GM19240 (cell line): ENCODE data around the gene DCAF15.

Experiments
- DNase-seq: peaks from one replicate; pipeline ENCODE4 v3.0.0; 2011; ENCODE audit warnings: low spot score; ENCODE audit not compliant: insufficient read length

The DCAF15 gene

DNA sequence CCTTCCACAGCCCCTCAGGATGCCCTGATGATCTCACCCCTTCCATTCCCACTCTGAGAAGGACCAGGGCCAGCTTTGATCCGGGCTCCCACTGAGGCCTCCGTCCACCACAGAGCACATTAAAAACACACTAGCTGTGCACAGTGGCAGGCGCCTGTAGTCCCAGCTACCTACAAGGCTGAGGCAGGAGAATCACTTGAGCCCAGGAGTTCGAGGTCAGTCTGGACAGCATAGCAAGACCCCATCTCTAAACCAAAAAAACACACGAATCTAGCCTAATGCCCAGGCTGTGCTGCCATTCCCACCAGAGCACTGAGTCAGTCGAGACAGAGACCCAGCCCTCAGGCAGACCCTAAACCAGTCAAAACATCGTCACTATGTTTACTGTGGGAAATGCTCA lies 39.7 kb downstream of the DCAF15 start:
- peak; percentile 1 for DNase-seq

DNA sequence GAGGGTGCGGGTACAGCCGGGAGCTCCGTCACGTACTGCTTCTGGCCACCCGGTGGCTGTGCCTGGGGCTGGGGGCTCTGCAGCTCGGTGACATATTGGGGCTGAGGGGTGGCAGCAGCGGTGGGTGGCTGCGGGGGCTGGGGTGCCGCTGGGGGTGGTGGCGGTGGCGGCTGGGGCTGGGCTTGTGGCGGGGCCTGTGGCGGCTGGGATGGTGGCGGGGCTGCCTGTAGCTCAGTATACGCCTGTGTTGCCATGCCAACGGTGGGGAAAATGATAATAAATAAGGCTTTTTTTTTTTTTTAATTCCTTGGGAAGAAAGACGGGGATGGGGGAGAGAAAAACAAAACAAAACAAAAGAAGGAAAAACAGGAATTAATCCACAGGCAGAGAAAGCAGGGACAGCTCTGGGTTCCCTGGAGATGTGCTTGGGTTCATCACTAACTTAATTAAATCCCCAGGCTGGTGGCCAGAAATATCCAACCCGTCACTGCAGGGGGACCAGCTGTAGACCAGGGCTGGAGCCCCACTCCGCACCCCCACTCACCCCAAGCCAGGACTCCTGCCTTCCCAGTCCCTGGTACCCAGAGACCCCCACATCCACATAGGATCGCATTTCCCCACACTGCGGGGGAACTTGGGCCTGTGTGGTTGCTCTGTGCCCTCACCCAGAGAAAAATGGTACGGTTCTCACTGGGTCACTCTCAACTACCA lies 41.4 kb downstream of the DCAF15 start:
- DNase-seq = no peak

DNA sequence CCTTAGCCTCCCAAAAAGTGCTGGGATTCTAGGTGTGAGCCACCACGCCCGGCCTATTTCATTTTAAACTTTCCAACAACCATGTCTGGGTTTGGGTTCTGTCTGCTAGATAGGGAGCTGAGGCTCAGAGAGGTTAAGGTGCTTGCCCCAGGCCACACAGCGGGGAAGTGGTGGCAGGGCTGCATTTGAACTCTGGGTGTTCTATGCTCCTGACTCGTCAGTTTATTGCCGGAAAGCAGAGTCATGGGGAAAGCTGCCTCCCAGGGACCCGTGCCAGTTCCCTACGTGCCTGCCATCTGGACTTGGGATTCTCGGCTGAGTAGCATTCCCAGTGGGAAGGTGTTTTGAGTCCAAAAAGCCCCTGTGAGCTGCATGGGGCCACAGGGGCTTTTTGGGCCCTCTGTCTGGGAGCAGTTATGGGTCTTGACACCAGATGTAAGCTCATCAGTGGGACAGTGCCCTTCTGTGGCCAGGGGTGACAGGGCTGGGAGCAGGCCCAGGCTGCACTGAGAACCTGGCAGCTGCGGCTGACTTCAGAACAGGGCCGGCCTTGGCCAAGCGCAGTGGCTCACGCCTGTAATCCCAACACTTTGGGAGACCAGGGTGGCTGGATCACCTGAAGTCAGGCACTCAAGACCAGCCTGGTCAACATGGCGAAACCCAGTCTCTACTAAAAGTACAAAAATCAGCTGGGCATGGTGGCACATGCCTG lies 42.9 kb downstream of the DCAF15 start:
- no peak for DNase-seq

DNA sequence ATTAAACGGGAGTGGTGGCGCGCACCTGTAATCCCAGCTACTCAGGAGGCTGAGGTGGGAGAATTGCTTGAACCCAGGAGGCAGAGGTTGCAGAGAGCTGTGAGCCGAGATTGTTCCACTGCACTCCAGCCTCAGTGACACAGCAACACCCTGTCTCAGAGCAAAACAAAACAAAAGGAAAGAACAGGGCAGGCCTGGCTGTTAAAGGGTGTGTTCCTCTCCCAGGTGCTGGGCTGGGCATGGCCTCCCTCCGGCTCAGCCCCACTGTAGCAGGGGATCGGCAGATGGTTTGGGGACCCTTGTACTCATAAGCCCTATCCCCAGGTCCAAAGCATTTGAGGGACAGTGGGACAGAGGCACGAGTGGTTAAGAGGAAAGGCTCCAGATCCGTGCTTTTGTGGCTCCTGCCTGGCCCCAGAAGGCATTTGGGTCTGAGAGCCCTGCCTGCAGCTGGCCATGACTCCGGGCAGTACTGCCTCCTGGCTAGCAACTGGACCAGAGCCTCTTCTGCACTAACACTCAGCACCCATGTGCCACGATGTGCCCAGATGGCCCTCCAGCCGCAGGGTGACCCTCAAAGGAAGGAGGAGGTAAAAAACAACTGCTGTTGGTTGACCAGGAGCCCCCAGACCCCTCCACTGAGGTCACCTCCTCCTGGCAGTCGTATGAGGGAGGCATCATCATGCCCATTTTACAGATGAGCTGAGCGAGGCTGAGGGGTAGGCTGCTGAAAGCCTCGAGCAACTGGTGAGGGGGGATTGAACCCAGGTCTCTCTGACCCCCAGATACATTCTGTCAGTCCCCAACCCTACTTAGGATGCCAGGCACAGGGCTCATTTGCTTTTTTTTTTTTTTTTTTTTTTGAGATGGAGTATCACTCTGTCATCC lies 43.8 kb downstream of the DCAF15 start:
- DNase-seq = no peak

DNA sequence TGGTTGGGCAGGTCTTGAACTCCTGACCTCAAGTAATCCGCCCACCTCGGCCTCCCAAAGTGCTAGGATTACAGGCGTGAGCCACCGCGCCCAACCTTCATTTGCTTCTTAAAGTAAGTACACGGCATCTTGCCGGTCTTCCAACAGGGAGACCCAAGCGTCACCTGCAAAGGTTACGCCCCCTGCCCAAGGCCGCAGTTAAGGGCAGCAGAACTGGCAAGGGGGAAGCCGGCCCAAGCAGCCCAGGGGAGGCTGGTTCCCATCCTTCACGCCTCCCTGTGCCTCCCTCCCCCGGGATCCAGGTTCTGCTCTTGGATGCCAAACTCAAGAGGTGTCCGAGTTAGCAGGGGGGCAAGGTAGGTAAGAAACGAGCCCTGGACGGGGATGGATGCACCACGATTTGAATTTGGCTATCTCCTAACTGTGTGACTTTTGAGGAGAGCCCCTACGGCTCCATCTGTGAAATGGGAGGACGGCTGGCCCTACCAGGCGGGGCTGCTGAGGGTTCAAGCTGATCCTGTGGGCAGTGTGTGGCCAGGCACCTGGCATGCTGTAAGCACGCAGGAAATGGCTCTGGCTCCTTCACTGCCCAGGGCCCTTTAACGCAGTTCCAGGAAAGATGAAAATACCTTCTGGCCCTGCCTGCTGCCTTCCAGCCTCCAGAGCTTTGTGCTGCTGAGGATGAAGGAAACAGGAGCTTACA lies 44.8 kb downstream of the DCAF15 start:
- DNase-seq = no peak

DNA sequence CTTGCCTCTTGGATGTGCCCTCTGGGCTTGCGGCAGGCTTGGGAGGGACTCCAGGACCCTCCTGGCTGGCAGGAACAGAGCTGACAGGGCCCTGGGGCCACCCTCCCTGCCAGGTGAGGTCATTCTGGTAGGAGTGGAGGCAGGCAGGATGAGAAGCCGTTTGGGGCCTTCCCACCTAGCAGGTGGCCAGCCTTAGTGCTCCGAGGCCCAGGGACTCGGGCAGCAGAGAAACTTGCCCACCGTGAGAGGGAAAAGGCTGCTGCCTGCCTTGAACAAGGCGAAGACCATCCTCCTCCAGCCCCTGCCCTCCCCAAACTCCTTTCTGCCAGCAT lies 45.3 kb downstream of the DCAF15 start:
- no peak for DNase-seq

DNA sequence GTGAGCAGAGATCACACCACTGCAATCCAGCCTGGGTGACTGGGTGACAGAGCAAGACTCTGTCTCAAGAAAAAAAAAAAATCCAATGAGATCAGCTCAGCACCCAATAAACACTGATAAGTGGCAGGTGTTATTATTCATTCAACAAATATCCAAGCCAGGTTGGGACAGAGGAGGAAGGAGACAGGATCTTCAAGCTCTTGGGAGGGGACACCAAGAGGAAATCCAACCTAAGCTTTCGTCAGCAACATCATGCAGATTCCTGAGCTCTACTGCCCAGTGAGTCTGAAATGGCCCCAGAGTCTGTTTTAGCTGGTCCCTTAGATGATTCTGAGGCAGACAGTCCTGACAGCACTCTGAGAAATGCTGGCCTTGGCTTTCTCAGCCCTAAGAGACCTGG lies 46.1 kb downstream of the DCAF15 start:
- no peak for DNase-seq

DNA sequence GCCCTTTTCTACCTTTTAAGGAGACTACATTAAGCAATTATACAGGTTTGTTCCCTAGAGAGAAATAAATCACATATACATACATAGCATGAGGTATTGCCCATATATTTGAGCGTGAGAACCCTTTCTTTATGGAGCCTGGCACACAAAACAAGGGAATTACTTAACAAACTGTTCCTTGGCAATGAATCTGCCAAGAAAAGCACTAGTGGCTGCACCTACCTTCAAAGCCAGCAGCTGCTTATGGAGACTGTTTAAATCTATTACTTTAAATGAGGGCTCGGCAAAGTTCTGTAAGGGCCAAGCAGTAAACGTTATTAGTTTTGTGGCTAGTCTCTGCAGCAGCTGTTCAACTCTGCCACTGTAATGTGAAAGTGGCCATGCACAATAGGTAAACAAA lies 46.8 kb downstream of the DCAF15 start:
- DNase-seq = no peak

DNA sequence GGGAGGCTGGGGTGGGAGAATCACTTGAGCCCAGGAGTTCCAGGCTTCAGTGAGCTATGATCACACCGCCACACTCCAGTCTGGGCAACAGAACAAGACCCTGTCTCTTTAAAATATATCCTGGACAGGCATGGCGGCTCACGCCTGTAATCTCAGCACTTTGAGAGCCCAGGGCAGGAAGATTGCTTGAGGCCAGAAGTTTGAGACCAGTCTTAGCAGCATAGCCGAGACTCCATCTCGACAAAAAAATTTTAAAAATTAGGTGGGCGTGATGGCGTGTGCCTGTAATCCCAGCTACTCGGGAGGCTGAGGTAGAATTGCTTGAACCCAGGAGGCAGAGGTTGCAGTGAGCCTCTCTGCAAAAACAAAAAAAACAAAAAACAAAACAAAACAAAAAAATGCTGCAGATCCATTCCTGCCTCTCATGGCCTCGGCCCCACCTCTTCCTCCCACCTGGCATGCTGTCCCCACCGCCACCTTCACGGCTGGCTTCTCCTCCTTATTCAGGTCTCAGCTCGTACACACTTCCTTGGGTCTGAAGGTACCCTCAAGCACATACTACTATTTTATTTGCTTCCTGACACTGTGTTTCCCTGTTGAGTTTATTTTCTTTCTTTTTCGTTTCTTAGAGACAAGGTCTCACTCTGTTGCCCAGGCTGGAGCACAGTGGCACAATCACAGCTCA lies 48.5 kb downstream of the DCAF15 start:
- DNase-seq = no peak

DNA sequence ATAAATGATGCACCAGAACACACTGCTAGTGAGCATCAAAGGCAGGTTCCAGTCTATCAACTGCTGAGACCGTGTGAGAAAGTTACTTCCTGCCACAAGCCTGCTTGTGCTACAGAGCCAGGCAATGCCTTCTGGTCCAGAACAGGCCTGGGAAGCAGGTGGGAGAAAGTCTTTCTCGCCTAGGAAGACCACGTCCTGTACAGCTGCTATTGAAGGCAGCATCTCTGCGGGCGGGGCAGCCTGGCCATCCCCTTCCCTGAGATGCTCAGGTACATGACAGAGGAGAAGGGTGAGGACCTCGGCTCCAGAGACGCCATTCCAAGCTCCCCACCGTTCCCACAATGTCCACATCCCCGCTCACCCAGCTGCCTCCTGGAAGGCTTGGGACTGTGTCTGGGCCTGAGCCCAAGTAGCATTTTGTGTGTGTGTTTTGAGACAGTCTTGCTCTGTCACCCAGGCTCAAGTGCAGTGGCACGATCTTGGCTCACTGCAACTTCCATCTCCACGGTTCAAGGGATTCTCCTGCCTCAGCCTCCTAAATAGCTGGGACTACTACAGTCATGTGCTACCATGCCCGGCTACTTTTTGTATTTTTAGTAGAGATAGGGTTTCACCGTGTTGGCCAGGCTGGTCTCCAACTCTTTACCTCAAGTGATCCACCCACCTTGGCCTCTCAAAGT lies 50.4 kb downstream of the DCAF15 start:
- no peak for DNase-seq

DNA sequence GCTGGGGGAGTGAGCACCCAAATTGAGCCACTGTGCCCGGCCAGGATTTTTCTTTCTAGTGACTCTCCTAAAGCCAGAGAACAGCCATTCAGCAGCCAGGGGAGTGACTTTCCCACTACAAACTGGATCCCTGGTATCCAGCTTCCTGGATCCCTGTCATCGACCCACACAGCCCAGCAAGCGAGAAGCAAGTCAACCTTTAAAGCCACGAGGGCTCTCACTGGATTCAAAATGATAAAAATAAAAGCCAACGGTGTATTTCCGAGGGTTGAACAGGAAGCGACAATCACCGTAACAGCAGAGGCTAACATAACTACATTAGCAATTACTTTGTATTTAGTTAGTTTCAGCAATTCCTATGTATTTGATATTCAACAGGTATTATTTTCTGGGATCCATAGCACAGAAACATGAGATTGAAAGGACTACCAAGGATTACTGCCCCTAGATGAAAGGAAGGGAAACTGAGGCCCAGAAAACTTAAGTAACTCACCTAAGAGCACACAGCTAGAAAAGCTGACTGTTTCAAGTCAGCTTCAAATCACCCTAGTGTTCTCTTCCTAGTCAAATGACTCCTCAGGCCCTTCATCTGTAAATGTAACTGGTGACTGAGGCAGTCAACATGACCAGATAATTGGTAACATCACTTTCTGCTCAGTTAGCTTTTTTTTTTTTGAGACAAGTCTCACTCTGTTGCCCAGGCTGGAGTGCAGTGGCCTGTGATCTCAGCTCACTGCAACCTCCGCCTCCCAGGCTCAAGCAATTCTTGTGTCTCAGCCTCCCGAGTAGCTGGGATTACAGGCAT lies 51.1 kb downstream of the DCAF15 start:
- DNase-seq = no peak

DNA sequence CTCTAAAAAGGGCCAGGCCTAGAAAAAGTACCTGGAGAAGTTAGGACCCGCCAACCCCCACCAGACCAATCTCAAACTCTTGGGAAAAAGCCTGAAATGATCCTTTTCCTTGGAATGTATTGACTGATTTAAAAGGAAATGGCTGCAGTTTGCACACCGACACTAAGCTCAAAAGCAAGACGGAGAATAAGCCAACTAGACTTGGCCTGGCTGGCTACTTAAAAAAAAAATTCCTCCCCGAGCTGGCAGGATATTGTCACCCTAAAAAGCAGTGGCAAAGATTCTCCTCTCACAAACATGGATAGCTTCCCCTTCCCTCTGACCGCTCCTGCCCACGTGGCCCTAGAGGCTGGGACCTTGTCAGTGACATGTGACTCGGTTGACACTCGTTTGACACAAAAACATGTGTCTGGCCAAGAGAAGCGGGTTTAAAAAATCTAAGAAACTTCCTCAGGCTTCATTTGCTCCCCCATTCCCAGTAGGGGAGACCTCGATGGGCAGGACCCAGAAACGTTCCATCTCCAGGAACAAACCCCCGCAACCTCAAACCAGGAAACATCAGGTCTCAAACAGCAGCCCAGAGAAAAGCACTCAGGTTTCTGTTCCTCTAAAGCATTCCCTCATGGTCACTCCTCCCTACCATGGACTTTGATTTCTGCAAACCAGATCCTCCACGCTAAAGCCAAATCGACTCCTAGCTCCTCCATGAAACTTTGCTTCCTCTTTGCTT lies 52.5 kb downstream of the DCAF15 start:
- no peak for DNase-seq

DNA sequence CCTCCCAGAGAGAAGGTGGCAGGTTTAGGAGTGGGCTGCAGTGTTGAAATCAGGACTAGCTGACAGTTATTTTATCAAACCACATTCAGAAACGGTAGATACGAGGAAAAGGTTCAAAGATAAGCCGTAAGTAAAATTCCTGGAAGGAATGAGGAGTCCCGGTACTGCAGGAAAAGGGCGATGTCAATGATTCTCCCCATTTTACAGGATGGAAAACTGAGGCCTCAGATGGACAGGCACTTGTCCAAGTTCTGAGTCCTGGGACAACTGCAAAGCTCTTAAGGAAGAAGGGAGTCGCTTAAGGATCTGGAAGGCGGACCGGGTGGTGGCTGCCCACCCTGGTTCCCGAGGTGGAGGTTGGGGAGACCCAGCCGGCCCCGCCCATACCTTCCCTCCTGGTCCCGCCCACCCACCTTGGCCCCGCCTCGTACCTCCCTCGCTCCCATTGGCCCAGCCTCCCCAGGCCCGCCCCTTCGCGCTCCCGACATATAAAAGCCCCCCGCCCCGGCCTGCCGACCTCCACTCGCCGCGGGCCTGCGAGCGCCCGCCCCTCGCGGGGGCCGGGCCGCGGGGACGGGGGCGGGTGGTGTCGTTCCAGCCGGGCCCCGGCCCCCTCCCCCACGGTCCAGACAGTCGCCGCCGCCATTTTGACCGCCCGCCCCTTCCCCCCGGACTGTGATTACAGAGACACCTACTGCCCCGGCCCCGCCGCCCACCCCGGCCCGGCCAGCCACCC lies 53.2 kb downstream of the DCAF15 start:
- DNase-seq = no peak

DNA sequence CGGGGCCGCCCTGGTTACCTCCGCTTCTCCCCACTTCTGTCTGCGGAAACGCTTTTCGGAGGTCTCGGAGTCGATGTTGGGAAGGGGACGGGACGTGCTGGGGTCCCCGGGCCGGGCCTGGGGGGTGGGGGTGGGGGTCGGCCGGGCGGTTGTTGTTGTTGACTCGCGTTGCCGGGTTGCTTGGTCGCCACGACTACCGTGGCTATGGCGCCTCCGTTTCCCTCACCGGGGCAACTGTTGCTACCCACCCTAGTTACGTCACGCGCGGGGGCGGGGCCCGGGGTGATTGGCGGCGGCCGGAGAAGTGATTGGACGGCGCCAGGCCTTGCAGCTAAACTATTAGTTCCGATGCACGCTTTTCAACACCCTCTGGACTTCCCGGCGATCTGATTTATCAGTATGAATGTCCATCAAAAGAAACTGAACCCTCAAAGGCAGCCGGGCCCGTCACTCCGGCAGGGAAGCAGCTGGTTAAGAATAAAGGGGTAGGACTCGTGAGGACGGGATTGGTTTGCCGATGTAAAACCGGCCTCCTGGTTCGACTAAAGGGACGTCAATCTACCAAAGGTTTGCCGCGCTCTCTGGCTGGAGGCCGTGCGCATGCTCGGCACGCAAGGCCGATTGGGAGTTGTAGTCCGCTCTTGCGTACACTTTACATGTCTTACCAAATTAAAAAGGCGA lies 53.9 kb downstream of the DCAF15 start, which contains the start of gene RFX1:
RFX1 (minus strand) TSS at position 236 of the 681 bp plus-strand sequence. CDS start 12,477 bp downstream, outside the sequence.
- DNase-seq = no peak

DNA sequence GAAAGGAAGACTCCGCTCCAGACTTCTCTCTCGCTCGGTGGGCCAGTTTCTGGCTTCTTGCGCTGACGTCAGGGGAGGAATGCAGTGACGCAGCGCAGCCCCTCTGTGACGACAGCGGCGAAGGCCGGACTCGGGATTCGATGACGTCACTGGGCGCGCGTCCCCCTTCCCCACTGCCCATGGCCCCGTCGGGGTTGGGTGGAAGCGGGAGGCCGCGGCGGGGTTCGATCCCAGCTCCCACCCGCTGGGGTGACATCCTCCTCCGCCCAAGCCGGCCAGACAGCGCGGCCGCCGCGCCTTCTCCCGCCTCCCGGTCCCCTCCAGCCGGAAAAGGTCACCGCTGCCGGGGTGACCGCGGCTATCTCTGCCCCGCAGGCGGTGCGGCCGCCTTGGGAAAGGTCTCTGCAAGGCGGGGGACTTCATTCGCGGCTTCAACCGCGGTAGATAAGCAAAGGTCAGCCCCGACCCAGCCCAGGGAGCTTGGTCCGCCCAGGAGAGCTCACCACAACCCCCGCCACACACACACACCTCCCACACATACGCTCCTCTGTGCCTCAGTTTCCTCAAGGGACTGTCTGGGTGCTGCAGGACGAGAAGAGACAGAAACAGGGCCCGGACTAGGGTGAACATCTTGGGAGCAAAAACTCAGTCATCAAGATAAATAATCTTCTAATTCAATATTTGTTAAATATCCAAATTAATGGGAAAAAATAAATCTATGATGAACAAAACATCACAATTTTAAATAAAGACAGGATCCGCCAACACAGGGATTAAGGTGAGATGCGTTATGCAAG lies 54.7 kb downstream of the DCAF15 start:
- DNase-seq = no peak
